K562 (cell line): Measurements from ENCODE around the gene SPCS3. TPM values are rescaled to one million over a fixed set of nuclear protein-coding genes. Genes with fewer than 3 reads are reported as not detected.

Experiments
- HNRNPL ChIP-seq: fragments of 200-400 bp; formaldehyde crosslinking; IDR thresholded peaks from 2 replicates; pipeline ENCODE4 v1.6.1; 2017; ENCODE audit warnings: low read depth, mild to moderate bottlenecking, low read length
- ZBTB40 ChIP-seq, 2 experiments: fragments of 450-650 bp in 1 of 2; sonication (generic) in 1 of 2; formaldehyde crosslinking in 1 of 2; IDR thresholded peaks; 2 replicates each; pipeline versions ENCODE4 v1.7.1 to v1.9.0; 2016 to 2022; ENCODE audit warnings: inconsistent platforms in 1 of 2, mild to moderate bottlenecking in 1 of 2, missing genetic modification reagents in 1 of 2
- polyA plus RNA-seq, 8 experiments: library from polyadenylated mRNA; depleted of rRNA in 4 of 8; stranded (reverse) in 5 of 8; unstranded in 3 of 8; fragments of >200 nt; fragmentation: Nextera tagmentation in 2 of 8; fragmentation: Illumina TruSeq in 1 of 8; extraction: Ambion mirVana in 2 of 8; extraction: Trizol in 1 of 8; gene quantifications; 2 replicates each; pipeline versions ENCODE4 v1.2.1 to v1.2.3, GENCODE V29; 2011 to 2014; ENCODE audit warnings: inconsistent platforms in 1 of 8, missing spikeins in 1 of 8
- total RNA-seq, 7 experiments: library from RNA; depleted of rRNA in 6 of 7; stranded (reverse); fragments of >200 nt in 6 of 7; fragmentation: Illumina TruSeq in 2 of 7; extraction: Trizol in 2 of 7; gene quantifications; 2 replicates each; pipeline versions ENCODE4 v1.2.1 to v1.2.3, GENCODE V29; 2011 to 2021; ENCODE audit warnings: low replicate concordance in 1 of 7

Gene SPCS3
- total and polyA plus RNA-seq, 9 of the 15 experiments (the other 6 are each of a cell fraction or from before 2014, with no cell fraction given), result 64.6 to 196 (median 85.4) TPM

GRCh38 chr4:176288020-176288419 is 31.7 kb upstream of the SPCS3 start (continued):
- TF ChIP-seq ZBTB40 (IDR thresholded peaks at IDR 0.05), result no peak
- no peak for TF ChIP-seq ZBTB40 (CRISPR knock-in tag; IDR thresholded peaks at IDR 0.05)
- no peak for TF ChIP-seq HNRNPL
